ENCODE data around the gene PHACTR2. TPM values are rescaled to one million over a fixed set of nuclear protein-coding genes. Genes with fewer than 3 reads are reported as not detected.

PHACTR2 gene
- total and polyA plus RNA-seq, 10 of the 15 experiments (the other 5 are each of a cell fraction or from before 2014, with no cell fraction given), result 1.4 to 19.1 (median 5.3) TPM

GRCh38 chr6:143842902-143843676 lies 165.3 kb downstream of the PHACTR2 start, which contains the start of gene LTV1 (continued):
- peak; percentile 95 for TF ChIP-seq SIN3A (IDR thresholded peaks at IDR 0.05; ENCODE audit: low read depth, low read length)
- no peak for TF ChIP-seq E2F4 (IDR thresholded peaks at IDR 0.05; ENCODE audit: low read depth, low read length)
- no peak for TF ChIP-seq SREBF1 (IDR thresholded peaks at IDR 0.05; ENCODE audit: low read length)
- no peak for TF ChIP-seq IRF3 (IDR thresholded peaks at IDR 0.05)
- peak; percentile 95 for TF ChIP-seq CREB1 (IDR thresholded peaks at IDR 0.05; ENCODE audit: low read depth)
- TF ChIP-seq YBX1 (IDR thresholded peaks at IDR 0.05), result no peak
- peak; percentile 89; the same call in 1 of the 2 replicates for TF ChIP-seq CBX5 (IDR thresholded peaks at IDR 0.05; ENCODE audit: low read depth)
- TF ChIP-seq NRF1 (conservative IDR thresholded peaks at IDR 0.05; ENCODE audit: low read depth, low read length), result no peak
- peak; percentile 72; the same call in 1 of the 2 replicates for TF ChIP-seq LARP7 (IDR thresholded peaks at IDR 0.05)
- peak; percentile 66 to 79; a peak in 2 of 4 replicates for TF ChIP-seq IKZF2 (IDR thresholded peaks at IDR 0.05)
- TF ChIP-seq MLLT1 (IDR thresholded peaks at IDR 0.05), result peak; percentile 47; the same call in 1 of the 2 replicates
- peak; percentile 29 for TF ChIP-seq USF1 (IDR thresholded peaks at IDR 0.05; ENCODE audit: borderline replicate concordance, extremely low read length, insufficient read depth, low read depth, low read length)
- TF ChIP-seq ESRRA (IDR thresholded peaks at IDR 0.05; ENCODE audit: low read length), result no peak
- TF ChIP-seq HDAC2 (IDR thresholded peaks at IDR 0.05), result no peak
- no peak for TF ChIP-seq HDAC6 (IDR thresholded peaks at IDR 0.05; ENCODE audit: unreplicated experiment)
- 0 out of 2 replicates have a peak, but pooled peaks have one; percentile 50 for TF ChIP-seq MEF2A (IDR thresholded peaks at IDR 0.05; ENCODE audit: insufficient read depth, low read depth, low read length)
- peak; percentile 63 for TF ChIP-seq MEF2B (IDR thresholded peaks at IDR 0.05; ENCODE audit: partially characterized antibody, poor library complexity, severe bottlenecking)
- TF ChIP-seq SIX5 (IDR thresholded peaks at IDR 0.05; ENCODE audit: low read depth, low read length, severe bottlenecking), result no peak
- TF ChIP-seq SMAD1 (IDR thresholded peaks at IDR 0.05; ENCODE audit: low read depth, partially characterized antibody), result peak; percentile 52
- no peak for TF ChIP-seq ZNF592 (IDR thresholded peaks at IDR 0.05)
- no peak for TF ChIP-seq FOS (IDR thresholded peaks at IDR 0.05; ENCODE audit: borderline replicate concordance, extremely low read depth, insufficient read length)
